OCI-LY1 (cell line): Measurements from ENCODE around the gene OR2V2.

Experiments used
- EZH2 ChIP-seq: fragments of 200-600 bp; sonication (generic), shearing (Covaris generic); IDR thresholded peaks from 2 replicates; pipeline ENCODE4 v1.8.0; 2017; ENCODE audit warnings: borderline replicate concordance, mixed run types, mild to moderate bottlenecking, antibody characterized with exemption, low read length, moderate library complexity, mixed read lengths
- TF ChIP-seq, protein P1 (sequence below): fragments of 200-600 bp; sonication (generic), shearing (Covaris generic); IDR thresholded peaks from 2 replicates; pipeline ENCODE4 v1.5.1; 2017; ENCODE audit warnings: mild to moderate bottlenecking, antibody characterized with exemption, low read length, moderate library complexity, mixed read lengths

GRCh38 chr5:181151146-181151545 is 3.8 kb downstream of the OR2V2 start:
- TF ChIP-seq, protein P1, sequence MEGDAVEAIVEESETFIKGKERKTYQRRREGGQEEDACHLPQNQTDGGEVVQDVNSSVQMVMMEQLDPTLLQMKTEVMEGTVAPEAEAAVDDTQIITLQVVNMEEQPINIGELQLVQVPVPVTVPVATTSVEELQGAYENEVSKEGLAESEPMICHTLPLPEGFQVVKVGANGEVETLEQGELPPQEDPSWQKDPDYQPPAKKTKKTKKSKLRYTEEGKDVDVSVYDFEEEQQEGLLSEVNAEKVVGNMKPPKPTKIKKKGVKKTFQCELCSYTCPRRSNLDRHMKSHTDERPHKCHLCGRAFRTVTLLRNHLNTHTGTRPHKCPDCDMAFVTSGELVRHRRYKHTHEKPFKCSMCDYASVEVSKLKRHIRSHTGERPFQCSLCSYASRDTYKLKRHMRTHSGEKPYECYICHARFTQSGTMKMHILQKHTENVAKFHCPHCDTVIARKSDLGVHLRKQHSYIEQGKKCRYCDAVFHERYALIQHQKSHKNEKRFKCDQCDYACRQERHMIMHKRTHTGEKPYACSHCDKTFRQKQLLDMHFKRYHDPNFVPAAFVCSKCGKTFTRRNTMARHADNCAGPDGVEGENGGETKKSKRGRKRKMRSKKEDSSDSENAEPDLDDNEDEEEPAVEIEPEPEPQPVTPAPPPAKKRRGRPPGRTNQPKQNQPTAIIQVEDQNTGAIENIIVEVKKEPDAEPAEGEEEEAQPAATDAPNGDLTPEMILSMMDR, result no peak; the same call in 1 of the 2 replicates
- no peak for TF ChIP-seq EZH2
